ENCODE results near the gene FAXDC2.
"Not testable (repeated sequence)": the region's sequence is repeated elsewhere in the genome, so short reads cannot be mapped to it uniquely, and the experiment has no call there.

The FAXDC2 gene

DNA sequence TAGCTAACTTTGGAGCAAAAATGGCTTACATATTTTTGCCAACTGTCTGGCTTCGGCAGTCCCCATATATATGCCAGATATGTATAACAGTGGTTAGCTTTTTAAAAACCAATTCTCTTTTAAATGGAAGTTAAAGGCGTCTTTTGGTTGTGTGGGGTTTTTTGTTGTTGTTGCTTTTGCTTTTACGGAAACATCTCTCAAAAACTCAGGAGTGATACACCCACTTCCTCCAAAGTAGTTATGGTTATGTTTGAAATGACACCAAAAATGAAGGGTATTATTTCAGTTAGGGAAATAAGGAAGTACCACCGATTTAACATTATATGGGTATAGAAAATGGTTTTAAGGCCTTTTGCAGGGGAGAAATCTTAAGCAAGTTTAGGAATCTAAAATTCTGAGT is 10.4 kb upstream of the FAXDC2 start:
- no peak for DNase-seq

DNA sequence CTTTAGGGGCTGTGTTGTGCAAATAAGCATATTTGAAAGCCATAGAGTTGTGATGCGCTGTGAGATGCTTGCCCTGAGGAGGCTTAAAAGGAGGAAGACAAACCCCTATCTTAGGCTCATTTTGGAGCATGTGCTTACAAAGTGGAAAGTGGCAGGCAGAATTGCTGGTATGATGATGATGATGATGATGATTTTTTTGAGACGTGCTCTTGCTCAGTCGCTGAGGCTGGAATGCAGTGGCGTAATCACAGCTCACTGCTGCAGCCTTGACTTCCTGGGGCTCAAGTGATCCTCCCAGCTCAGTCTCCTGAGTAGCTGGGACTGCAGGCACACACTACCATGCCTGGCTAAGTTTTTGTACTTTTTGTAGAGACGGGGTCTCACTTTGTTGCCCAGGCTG is 9.7 kb upstream of the FAXDC2 start:
- DNase-seq = no peak

DNA sequence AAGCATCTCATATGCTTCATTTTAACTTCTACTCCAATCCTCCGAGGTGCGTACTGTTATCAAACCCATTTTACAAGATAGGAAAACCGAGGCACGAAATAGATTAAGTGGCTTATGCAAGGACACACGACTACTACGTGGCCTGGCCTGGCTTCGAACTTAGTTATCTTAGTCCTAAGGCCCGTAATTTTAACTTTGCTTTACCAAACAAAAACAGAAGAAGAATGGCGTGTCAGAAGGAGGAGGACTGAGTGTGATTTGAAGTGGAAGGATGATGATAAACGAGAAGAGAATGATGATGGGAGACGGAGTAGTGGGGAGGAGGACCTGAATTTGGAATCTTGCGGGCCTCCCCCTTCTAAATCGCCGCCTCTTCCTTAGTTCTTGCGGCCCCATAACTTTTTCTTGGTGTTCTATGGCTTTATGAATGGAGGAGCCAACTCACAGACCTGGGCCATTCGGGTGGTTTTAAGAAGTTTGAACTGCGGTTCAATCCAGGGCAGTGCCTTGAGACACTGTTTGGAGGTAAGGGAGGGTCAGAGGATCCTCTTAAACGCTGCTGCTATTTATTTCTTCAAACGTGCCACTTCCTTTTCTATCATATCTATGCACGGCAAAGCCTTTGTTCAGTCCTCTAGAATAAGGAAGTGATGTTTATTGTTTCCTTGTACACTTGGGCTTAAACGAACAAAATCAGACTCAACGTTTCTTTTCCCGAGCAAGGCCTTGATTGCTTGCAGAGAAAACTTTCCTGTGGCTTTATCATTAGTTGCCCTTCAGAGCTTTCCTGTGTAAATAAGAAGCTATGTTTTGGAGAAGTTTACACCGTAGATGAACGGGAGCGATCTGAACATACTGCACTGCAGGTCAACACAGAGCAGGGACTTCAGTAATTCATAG is 8.8 kb upstream of the FAXDC2 start:
- peak in 1 of 3 experiments; percentile 44 for DNase-seq

DNA sequence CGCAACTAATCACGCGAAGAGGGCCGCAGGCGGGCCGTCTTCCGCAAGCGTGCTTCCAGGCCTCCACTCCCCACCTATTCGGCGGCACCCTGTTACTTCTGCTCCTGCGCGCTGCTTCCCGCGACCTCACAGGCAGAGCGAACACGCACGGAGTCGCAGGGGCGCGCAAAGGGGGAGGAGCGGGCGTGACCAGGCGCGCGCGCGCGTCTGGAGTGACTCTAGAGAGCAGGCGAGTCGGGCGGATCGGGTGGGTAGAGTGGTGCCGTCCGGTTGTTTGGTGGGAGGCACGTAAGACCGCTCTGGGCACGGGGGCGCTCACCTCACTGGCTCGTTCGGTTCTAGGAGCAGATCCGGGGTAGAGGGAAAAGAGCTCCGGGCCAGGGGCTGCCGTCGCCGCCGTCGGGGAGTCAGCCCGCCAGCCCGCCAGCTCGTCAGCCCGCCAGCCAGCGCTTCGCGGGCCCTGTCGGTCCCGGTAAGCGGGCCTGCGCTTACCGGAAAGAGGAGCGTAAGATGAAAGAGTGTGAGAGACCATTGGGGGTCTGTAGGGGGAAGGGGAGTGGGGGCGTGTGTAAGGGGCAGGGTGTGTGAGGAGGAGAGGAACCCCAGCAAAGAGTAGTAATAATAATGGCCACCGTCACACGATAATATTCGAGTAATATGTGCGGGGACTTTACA is 8.0 kb upstream of the FAXDC2 start, which contains the start of gene CNOT8:
CNOT8 (plus strand) TSS at position 331 of the 675 bp plus-strand sequence. CDS start 4,652 bp downstream, outside the sequence.
- DNase-seq = peak; percentile 93 to 98 (median 97)

DNA sequence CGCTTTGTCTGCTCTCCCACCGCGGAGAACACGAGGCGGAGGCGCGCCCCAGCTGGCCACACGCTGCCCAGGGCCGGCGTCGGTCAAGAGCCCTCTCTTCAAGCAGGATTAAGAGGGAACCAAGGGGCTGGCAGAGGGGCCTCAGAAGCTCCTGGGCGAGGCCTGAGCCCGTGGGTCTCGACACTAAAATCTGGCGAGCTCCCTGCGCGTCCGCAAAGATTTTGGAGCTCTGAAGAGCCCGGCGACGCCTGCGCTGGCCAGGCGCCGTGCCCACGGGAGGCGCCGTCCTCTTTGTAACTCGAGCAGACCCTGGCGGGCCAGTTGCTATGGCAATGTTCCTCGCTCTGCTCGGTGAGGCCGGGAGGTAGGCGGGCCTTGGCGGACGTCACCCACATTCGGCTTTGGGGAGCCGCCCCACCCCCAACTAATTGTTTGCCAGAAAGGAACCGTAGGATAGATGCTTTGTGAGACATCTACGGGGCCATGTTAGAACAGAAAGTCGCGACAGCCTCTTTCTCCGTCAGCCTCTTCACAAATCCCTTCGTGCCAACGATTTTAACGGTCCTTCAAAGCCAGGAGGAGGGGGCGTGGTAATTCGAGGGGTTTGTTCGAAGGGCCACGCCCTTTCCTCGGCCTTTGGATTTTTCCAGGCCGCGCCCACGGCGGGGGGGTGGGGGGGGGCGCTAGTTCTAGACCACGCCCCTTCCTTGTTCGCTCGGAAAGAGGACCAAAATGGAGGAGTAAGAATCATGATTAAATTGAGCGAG is 7.3 kb upstream of the FAXDC2 start:
- peak; percentile 96 to 98 (median 97) for DNase-seq

DNA sequence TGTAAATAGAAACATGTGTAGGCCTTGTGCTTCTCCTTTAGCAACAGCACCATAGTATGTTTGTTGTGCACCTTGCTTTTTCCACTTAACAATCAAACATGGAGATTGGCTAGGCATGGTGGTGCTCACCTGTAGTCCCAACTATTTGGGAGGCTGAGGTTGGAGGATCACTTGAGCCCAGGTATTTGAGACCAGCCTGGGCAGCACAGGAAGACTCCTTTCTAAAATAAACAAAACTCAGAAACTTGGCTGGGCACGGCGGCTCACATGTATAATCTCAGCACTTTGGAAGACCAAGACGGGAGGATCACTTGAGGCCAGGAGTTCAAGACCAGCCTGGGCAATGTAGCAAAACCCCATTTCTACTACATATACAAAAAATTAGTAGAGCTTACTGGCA is 948 bp upstream of the FAXDC2 start:
- no peak for DNase-seq

DNA sequence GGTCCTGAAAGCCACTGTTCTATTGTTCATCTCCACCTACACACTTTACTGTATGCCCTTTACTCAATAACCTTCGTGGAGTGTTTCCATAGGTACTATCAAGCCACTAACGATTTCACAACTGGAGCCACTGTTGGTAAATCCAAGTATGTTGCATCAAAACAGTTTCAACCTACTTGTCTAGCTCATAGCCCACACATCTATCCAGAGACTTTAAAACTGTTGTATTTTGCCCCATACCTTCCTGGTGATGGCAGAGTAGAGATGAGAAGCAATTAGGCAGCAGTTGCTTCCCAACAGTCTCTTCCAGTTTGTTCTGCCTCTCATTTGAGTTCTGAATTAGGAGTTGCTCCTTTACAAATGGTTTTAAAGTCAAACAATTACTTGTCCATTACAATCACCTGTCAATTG is 607 bp downstream of the FAXDC2 start:
- DNase-seq = no peak

DNA sequence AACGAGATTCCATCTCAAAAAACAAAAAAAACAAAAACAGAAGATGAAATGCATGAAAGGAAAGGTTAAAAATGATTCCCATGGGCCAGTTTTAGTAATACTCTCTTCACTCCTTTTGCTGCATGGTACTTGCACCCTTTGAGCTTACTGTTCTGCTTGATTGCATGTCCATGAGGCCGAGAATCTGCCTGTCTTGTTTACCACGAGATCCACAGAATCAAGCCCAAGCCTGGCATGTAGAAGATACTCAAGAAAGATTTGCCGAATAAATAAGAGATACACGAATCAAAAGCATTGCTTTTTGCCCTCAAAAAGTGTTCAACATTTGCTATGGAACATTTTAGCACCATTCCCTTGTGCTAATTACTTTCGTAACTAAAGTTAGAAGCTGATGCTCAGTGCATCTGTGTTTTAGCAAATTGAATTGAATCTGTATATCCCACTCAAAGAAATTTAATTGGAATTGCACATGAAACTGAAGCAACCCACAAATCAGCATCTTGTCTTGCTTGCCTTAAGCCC is 1.1 kb downstream of the FAXDC2 start:
- no peak for DNase-seq

DNA sequence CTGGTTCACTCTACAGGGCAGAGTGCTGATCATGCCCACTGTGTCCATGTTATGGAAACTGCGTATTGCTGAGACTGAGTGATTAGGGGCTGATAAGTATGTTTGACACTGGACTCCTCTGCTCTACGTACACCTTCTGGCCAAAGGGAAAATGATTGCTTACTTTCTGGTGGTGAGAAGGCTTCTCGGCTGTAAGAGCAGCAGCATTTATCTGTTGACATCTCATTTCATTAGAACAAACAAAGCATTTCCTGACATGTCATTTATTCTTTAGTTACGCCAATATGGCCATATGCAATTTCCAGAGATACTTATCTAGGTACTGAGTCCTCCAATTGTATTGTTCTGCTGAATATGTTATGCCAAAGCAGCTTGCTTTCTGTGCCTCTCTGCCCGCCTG is 5.6 kb downstream of the FAXDC2 start:
- DNase-seq = peak in 1 of 3 experiments; percentile 27

DNA sequence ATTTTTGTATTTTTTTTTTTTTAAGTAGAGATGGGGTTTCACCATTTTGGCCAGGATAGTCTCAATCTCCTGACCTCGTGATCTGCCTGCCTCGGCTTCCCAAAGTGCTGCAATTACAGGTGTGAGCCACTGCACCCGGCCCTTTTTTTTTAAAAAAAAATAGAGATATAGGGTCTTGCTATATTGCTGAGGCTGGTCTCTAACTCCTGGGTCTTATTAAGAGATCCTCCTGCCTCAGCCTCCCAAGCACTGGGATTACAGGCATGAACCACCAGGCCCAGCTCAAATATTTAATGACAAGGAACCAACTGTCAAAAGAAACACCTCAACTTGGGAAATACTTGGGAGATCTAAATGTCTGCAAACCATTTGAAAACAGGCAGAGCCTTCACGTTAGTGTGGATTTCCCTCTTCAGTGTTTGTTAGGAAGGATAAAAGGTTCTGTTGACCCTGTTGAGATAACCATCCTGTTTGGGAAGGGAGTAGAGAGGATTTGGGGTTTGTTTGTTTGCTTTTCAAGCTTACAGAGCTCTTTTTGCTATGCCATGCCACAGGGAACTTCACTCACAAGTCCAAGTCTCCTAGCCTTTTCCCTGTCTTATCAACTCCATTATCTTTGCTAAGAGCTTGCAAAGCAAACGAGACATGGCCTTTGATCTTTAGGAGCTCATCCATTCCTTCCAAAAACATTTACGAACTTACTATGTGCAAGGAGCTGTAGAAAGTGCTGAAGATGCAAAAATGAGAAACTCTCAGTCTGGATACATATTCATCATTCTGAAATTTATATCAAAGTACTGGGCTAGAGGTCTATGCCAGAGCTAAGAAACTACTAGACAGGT is 7.5 kb downstream of the FAXDC2 start:
- DNase-seq = no peak

DNA sequence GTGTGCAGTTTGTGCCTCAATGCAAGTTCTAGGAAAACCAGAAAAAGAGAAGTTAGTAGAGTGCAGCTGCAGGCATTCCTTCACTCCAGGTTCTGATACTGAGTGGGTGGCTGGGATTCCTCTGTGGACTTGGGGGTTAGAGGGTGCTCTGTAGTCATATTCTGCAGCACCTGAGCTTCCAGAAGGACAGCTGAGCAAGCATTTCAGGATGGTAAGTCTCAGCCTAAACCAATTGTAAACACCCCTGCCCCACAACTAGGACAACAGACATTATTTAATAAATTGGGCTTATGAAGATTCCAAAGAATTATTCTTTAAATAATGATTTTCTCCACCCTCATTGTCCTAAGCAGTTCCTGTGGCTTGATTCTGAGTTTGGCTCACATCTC is 9.1 kb downstream of the FAXDC2 start:
- DNase-seq = no peak

DNA sequence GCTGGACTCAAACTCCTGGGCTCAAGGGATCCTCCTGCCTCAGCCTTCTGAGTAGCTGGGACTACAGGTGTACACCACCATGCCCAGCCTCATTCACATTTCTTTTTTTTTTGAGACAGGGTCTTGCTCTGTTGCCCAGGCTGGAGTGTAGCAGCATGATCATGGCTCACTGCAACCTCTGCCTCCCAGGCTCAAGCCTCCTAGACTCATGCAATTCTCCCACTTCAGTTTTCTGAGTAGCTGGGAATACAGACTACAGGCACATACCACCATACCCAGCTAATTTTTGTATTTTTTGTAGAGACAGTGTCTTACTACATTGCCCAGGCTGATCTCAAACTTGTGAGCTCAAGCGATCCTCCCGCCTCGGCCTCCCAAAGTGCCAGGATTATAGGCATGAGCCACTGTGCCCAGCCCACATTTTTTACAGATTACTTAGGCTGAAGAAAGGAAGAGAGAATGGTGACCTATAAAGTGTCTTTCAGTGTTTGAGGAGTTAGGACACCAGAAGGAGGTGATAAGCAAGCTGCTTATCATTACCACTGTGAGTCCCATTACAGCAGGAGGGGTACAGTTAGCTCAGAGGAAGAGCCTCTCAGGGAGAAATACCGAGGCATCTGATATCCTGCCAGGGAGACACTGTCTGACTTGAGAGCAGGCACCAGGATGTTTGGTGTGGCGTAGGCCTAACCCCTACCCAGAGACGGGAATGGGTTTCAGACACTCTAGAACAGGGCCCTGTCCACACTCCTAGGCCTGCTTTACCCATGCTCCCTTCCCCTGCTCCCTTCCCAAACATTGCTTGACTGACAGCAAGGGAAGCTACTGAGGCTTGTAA is 9.7 kb downstream of the FAXDC2 start:
- no peak for DNase-seq

DNA sequence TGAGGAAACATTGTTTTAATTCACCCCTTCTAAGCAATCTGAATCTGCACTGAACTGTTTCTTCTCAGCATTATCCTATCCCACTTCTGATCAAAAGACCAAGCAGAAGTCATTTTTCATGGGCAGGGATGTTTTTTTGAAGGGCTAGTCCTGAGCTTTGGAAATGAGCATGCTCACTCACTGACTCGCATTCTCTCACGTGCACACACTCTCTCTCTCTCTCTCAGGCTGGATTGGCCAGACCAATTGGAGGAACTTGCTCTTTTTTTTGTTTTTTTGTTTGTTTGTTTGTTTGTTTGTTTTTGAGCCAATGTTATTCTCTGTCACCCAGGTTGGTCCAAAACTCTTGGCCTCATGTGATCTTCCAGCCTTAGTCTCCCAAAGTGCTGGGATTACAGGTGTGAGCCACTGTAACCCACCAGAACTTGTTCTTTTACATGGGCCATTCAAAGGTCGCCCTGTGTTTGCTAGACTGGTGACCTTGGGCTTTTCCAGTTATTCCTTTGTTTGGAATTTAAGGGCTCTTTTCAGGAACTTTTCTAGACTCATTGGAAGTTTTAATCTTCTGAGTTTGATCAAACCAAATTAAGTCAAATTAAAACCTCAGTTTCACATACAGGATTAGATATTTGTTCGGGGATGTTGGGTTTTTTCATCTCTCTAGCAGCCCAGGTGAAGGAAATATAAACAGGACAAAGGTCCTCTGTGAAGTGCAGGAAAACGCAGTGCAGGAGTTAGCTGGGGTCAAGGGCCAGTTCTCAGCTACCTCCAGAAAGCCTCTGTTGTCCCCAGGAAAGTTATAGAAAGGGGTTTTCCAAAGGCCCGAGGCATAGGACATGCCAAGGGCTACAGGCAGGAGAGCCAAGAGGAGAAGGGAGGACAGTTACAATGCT is 13.1 kb downstream of the FAXDC2 start:
- no peak for DNase-seq

DNA sequence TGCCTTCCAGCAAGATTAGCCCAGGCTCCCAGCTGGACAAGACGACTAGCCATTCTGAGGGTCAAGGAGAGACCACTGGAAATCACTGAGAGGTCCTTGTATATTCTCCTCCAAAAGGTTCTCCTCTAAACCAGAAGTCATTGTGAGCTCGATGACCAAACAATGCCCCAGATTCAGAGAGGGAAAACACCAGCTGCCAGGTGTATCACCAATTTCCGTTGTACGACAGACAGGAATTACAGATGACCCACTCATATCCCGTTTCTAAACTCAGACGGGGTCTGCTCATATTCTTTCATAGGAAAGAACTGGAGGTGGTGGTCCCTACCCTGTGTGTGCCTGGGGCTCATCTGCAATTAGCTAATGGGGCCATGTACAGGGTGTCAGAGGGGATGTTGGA is 14.2 kb downstream of the FAXDC2 start:
- peak in 1 of 3 experiments; percentile 15 for DNase-seq

DNA sequence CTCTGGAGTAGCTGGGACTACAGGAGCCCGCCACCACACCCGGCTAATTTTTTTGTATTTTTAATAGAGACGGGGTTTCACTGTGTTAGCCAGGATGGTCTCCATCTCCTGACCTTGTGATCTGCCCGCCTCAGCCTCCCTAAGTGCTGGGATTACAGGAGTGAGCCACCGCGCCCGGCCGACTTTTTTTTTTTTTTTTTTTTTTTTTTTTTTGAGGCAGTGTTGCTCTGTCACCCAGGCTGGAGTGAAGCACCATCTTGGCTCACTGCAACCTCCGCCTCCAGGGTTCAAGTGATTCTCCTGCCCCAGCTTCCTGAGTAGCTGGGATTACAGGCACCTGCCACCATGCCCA is 14.7 kb downstream of the FAXDC2 start:
- DNase-seq = not testable (repeated sequence)

DNA sequence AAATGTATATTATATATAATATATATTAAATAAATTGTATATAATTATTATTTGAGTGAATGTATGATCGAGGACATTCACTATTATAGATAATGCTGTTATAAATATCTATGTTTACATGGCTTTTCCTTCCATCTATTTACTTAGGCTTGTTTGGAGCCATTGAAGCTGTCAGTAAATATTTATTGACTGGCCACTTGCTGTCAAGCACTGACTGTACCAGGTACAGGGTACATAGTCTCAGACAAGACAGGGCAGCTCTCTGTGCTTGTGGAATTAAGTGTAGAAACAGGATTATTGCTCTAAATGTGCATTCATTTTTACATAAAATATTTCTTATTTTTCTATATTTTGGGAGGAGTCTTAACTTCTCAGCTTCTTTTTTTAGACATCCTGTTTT is 16.4 kb downstream of the FAXDC2 start:
- peak in 1 of 3 experiments; percentile 3 for DNase-seq

DNA sequence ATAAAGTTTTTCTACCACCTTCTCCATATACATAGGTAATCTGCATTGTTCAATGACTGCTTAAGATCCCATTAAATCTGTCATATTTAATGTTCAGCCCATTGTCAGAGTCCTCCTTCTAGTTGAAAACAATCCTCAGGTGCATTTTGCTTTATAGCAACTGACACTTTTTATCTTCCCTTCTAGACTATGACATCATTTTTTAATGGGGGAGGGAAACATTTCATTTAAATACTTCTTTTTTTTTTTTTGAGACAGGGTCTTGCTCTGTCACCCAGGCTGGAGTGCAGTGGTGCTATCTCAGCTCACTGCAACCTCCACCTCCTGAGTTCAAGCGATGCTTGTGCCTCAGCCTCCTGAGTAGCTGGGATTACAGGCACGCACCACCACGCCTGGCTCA is 17.6 kb downstream of the FAXDC2 start:
- not testable (repeated sequence) for DNase-seq

DNA sequence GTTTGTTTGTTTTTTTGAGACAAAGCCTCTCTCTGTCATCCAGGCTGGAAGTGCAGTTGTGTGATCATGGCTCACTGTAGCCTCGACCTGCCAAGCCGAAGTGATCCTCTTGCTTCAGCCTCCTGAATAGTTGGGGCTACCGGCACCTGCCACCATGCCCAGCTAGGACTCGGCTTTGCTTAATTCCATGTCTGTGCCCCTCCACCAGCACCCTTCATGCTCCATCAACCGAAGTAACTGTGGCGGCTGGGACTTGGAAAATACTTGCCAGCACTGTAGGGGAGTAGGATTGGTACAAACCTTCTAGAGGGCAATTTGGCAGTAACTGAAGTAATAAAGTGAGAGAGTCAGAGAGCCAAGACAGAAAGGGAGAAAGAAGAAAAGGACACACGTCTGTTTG is 19.0 kb downstream of the FAXDC2 start:
- no peak for DNase-seq

DNA sequence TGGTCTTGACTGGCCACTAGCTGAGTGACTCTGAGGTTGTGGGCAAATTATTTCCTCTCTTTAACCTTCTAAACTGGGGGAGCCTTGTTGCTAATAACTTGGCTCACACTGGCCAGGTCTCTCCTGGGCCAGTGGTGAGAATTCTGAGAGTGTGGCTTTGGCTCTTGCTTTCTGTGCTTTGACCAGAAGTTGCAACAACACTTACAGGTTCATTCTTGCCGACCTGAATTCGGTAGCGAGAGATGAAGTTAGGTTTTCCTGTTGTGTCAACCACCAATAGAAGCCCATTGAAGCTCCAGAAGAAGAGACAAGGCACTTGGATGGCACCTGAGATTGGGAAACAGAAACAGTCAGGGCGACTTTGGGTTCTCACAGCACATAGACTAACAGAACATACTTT is 19.8 kb downstream of the FAXDC2 start:
- no peak for DNase-seq

DNA sequence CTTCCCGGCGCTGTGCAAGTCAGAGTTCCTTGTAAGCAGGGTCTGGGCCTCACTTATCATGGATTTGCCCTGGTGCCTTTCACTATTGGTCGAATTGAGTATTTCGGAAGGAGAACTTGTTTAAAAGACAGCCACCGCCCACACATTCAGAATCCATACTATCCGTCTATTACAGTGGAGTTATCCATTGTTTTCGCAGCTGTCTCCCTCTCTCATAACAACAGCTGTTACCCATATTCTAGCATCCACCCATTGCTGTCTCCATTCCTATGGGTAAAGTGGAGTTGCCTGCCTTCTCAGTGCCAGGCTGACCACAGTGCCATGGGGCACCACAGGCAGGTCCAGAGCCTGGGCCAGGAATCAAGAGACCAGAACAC is 20.2 kb downstream of the FAXDC2 start:
- no peak for DNase-seq
